IMR-90 (cell line): ENCODE measurements around the gene GSTK1. TPM values are rescaled to one million over a fixed set of nuclear protein-coding genes. Genes with fewer than 3 reads are reported as not detected.

Source experiments
- ATAC-seq: fragments of 200-7000 bp; cut with Tn5 transposase; 2 replicates; pipeline ENCODE4 v1.9.1; 2020; ENCODE audit warnings: low read depth, mild to moderate bottlenecking, moderate library complexity
- BruUV-seq: library from RNA; stranded (reverse); fragments of 400-500 nt; replicated peaks from 2 replicates; lab custom pipeline; 2021; lab: Mats Ljungman, UMichigan
- CTCF ChIA-PET: fragments of 300-600 bp; formaldehyde crosslinking; extraction: SDS; loops from one replicate; lab custom pipeline; 2021; ENCODE audit warnings: antibody characterized with exemption; lab: Yijun Ruan, JAX
- POLR2A ChIA-PET: fragments of 300-600 bp; sonication (Branson Sonifier 250); formaldehyde crosslinking; loops from one replicate; lab custom pipeline; 2022; ENCODE audit warnings: antibody characterized with exemption; ENCODE audit not compliant: unreplicated experiment; lab: Charles Lee
- DNase-seq: peaks from one replicate; pipeline ENCODE4 v3.0.0; 2013
- H2AFZ ChIP-seq: replicated peaks from 2 replicates; pipeline ENCODE3; 2013; ENCODE audit warnings: low read length, mild to moderate bottlenecking; ENCODE audit not compliant: poor library complexity
- H2AK5ac ChIP-seq: 2 replicates; pipeline ENCODE4 v1.6.1; 2013; ENCODE audit warnings: low read depth, low read length, inconsistent platforms
- H2AK9ac ChIP-seq: replicated peaks from 2 replicates; pipeline ENCODE3; 2013; ENCODE audit warnings: mild to moderate bottlenecking, low read depth, low read length, moderate library complexity; ENCODE audit not compliant: poor library complexity
- H2BK120ac ChIP-seq: 2 replicates; pipeline ENCODE4 v1.6.1; 2013; ENCODE audit warnings: low read depth, low read length, inconsistent platforms
- H2BK15ac ChIP-seq: 3 replicates; pipeline ENCODE4 v1.6.1; 2013; ENCODE audit warnings: low read depth, low read length, inconsistent platforms
- H2BK20ac ChIP-seq: 2 replicates; pipeline ENCODE4 v1.6.1; 2013; ENCODE audit warnings: low read depth, mild to moderate bottlenecking, inconsistent platforms, low read length, moderate library complexity
- H2BK5ac ChIP-seq: 2 replicates; pipeline ENCODE4 v1.6.1; 2013; ENCODE audit warnings: mild to moderate bottlenecking, low read depth, low read length, inconsistent platforms; ENCODE audit not compliant: poor library complexity, severe bottlenecking
- H3K14ac ChIP-seq: replicated peaks from 2 replicates; pipeline ENCODE4 v1.6.1; 2013; ENCODE audit warnings: low read depth, low read length, inconsistent platforms
- H3K18ac ChIP-seq: 2 replicates; pipeline ENCODE4 v1.6.1; 2013; ENCODE audit warnings: low read depth, low read length, control low read depth
- H3K23ac ChIP-seq: 2 replicates; pipeline ENCODE4 v1.6.1; 2013; ENCODE audit warnings: low read depth, low read length, inconsistent platforms
- H3K27ac ChIP-seq: 2 replicates; pipeline ENCODE4 v1.5.1; 2013; ENCODE audit warnings: mild to moderate bottlenecking, control low read depth, low read length; ENCODE audit not compliant: insufficient read depth
- H3K27me3 ChIP-seq: 2 replicates; pipeline ENCODE4 v1.6.1; 2013; ENCODE audit warnings: low read length; ENCODE audit not compliant: control insufficient read depth, insufficient read depth
- H3K36me3 ChIP-seq: 2 replicates; pipeline ENCODE4 v1.6.1; 2013; ENCODE audit warnings: low read length, mixed read lengths; ENCODE audit not compliant: control insufficient read depth, insufficient read depth
- H3K4ac ChIP-seq: 2 replicates; pipeline ENCODE4 v1.6.1; 2013; ENCODE audit warnings: low read depth, low read length, inconsistent platforms
- H3K4me1 ChIP-seq: 2 replicates; pipeline ENCODE4 v1.6.1; 2013; ENCODE audit warnings: low read length, mixed read lengths; ENCODE audit not compliant: control insufficient read depth, insufficient read depth
- H3K4me2 ChIP-seq: 2 replicates; pipeline ENCODE4 v1.6.1; 2013; ENCODE audit warnings: low read depth, mild to moderate bottlenecking, control low read depth, low read length, moderate library complexity
- H3K4me3 ChIP-seq: 2 replicates; pipeline ENCODE4 v1.5.1; 2013; ENCODE audit warnings: low read depth, mild to moderate bottlenecking, control low read depth, low read length, moderate library complexity; ENCODE audit not compliant: insufficient read depth
- H3K56ac ChIP-seq: 2 replicates; pipeline ENCODE4 v1.6.1; 2013; ENCODE audit warnings: low read length, inconsistent platforms; ENCODE audit not compliant: insufficient read depth; ENCODE audit errors: extremely low read depth
- H3K79me1 ChIP-seq, 2 experiments: 2 replicates each; pipeline ENCODE4 v1.6.1; 2013; ENCODE audit warnings: low read length in 2 of 2, inconsistent platforms in 1 of 2, low read depth in 1 of 2
- H3K9ac ChIP-seq: 2 replicates; pipeline ENCODE4 v1.6.1; 2013; ENCODE audit warnings: low read depth, low read length, control low read depth
- H3K9me1 ChIP-seq: 2 replicates; pipeline ENCODE4 v1.6.1; 2013; ENCODE audit warnings: low read length, inconsistent platforms; ENCODE audit not compliant: insufficient read depth
- H3K9me3 ChIP-seq: 2 replicates; pipeline ENCODE4 v1.6.1; 2013; ENCODE audit warnings: low read length; ENCODE audit not compliant: control insufficient read depth, insufficient read depth
- H4K20me1 ChIP-seq: 2 replicates; pipeline ENCODE4 v1.6.1; 2013; ENCODE audit warnings: low read length, inconsistent platforms; ENCODE audit not compliant: insufficient read depth
- H4K5ac ChIP-seq: 2 replicates; pipeline ENCODE4 v1.6.1; 2013; ENCODE audit warnings: mild to moderate bottlenecking, low read depth, low read length, control low read depth
- H4K8ac ChIP-seq, 2 experiments: 2 replicates each; pipeline ENCODE4 v1.6.1; 2013; ENCODE audit warnings: low read depth in 2 of 2, low read length in 2 of 2, control low read depth in 1 of 2, inconsistent platforms in 1 of 2
- H4K91ac ChIP-seq: 2 replicates; pipeline ENCODE4 v1.6.1; 2013; ENCODE audit warnings: low read depth, low read length, inconsistent platforms; ENCODE audit not compliant: insufficient read depth
- BHLHE40 ChIP-seq: fragments of 150-350 bp; IDR thresholded peaks from 2 replicates; pipeline ENCODE4 v1.6.1; 2016; ENCODE audit warnings: mild to moderate bottlenecking, low read depth, low read length
- CEBPB ChIP-seq: IDR thresholded peaks from 2 replicates; pipeline ENCODE4 v1.6.1; 2012; ENCODE audit warnings: low read depth, low read length, improper control_type of control experiment
- CHD1 ChIP-seq: IDR thresholded peaks from 2 replicates; pipeline ENCODE4 v1.6.1; 2012; ENCODE audit warnings: low read depth, low read length, improper control_type of control experiment
- FOS ChIP-seq: fragments of 150-350 bp; IDR thresholded peaks from 2 replicates; pipeline ENCODE4 v1.6.1; 2016; ENCODE audit warnings: low read depth, low read length
- MAFK ChIP-seq: IDR thresholded peaks from 2 replicates; pipeline ENCODE4 v1.6.1; 2012; ENCODE audit warnings: low read depth, low read length, improper control_type of control experiment
- MAZ ChIP-seq: IDR thresholded peaks from 2 replicates; pipeline ENCODE4 v1.6.1; 2012; ENCODE audit warnings: low read depth, mild to moderate bottlenecking, low read length, improper control_type of control experiment, moderate library complexity, borderline replicate concordance
- MXI1 ChIP-seq: IDR thresholded peaks from 2 replicates; pipeline ENCODE4 v1.6.1; 2012; ENCODE audit warnings: low read depth, mild to moderate bottlenecking, low read length, moderate library complexity, borderline replicate concordance
- NFE2L2 ChIP-seq: fragments of 150-350 bp; IDR thresholded peaks from 2 replicates; pipeline ENCODE4 v1.6.1; 2016; ENCODE audit warnings: low read depth, mild to moderate bottlenecking, low read length
- POLR2A ChIP-seq: IDR thresholded peaks from 2 replicates; pipeline ENCODE4 v1.6.1; 2012; ENCODE audit warnings: mild to moderate bottlenecking, low read depth, low read length
- RAD21 ChIP-seq: IDR thresholded peaks from 2 replicates; pipeline ENCODE4 v1.6.1; 2012; ENCODE audit warnings: low read length, improper control_type of control experiment
- RCOR1 ChIP-seq: IDR thresholded peaks from 2 replicates; pipeline ENCODE4 v1.6.1; 2012; ENCODE audit warnings: mild to moderate bottlenecking, low read length, improper control_type of control experiment; ENCODE audit not compliant: insufficient replicate concordance
- RFX5 ChIP-seq: IDR thresholded peaks from 2 replicates; pipeline ENCODE4 v1.8.0; 2012; ENCODE audit warnings: low read depth, mild to moderate bottlenecking, low read length, moderate library complexity
- SMC3 ChIP-seq: fragments of 150-350 bp; IDR thresholded peaks from 2 replicates; pipeline ENCODE4 v1.6.1; 2016; ENCODE audit warnings: low read depth, mild to moderate bottlenecking, antibody characterized with exemption, low read length, moderate library complexity
- WGBS, 2 experiments: methylation state at CpG; one replicate each; pipeline versions ENCODE4 v1.1.5 to v1.1.7; 2013; ENCODE audit warnings: missing lambda C conversion rate in 2 of 2; ENCODE audit not compliant: insufficient read length in 1 of 2; ENCODE audit errors: extremely low coverage in 2 of 2; 5-methylcytosine and 5-hydroxymethylcytosine counted together
- dilution Hi-C: fragments of 300-500 bp; cut with HindIII; formaldehyde crosslinking; loops from one replicate; pipeline ENCODE4 v1.14.3; 2018; ENCODE audit warnings: low sequenced_read_pairs; ENCODE audit not compliant: unreplicated experiment
- in situ Hi-C: fragments of 300-500 bp; cut with MboI; formaldehyde crosslinking; loops from 3 replicates; pipeline ENCODE4 v1.14.3; 2019; ENCODE audit warnings: low sequenced_read_pairs, inconsistent platforms, mixed read lengths
- intact Hi-C: fragments of 100-400 bp; cut with micrococcal nuclease; formaldehyde crosslinking; loops from 2 replicates; pipeline ENCODE4 v1.10.0; 2022
- polyA plus RNA-seq, 3 experiments: library from polyadenylated mRNA; depleted of rRNA; stranded (reverse); fragments of >200 nt; gene quantifications; 2 replicates each; pipeline ENCODE4 v1.2.3, GENCODE V29; 2012; ENCODE audit warnings: low replicate concordance in 1 of 3
- total RNA-seq: library from RNA; depleted of rRNA; stranded (reverse); fragments of >200 nt; gene quantifications from 2 replicates; pipeline ENCODE4 v1.2.3, GENCODE V29; 2012
- TF ChIP-seq, protein P1 (sequence below): fragments of 150-350 bp; IDR thresholded peaks from 2 replicates; pipeline ENCODE4 v1.6.1; 2016; ENCODE audit warnings: low read depth, mild to moderate bottlenecking, low read length, moderate library complexity, borderline replicate concordance
- TF ChIP-seq, protein P2 (sequence below): fragments of 150-350 bp; IDR thresholded peaks from 2 replicates; pipeline ENCODE4 v1.6.1; 2017; ENCODE audit warnings: mild to moderate bottlenecking, antibody characterized with exemption, low read length, low read depth
- TF ChIP-seq, protein P3 (sequence below): conservative IDR thresholded peaks from 2 replicates; pipeline ENCODE4 v1.5.1; 2012; ENCODE audit warnings: mild to moderate bottlenecking, low read depth, low read length, improper control_type of control experiment

Gene GSTK1
- total and polyA plus RNA-seq, 2 of the 4 experiments (the other 2 are of a cell fraction) = 64.9 to 111 TPM

DNA sequence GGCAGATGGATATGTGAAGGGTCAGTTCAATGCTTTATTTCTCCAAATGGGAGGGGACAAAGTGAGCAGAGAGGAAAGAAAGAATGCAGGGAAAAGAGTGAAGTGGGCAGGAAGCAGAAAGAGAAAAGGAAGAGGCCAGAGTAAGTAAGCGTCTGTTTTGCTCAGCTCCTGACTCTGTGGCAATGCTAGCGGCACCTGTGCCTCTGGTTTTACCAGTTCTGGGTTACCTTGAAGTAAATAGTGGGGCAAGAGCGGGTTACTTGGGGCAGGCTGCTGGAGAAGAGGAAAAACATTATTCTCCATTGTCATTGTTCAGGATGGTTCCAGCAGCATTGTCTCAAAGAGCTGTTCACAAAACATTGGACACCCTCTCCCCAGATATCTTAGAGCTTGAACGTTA lies 39.5 kb upstream of the GSTK1 start:
- H2BK5ac ChIP-seq = no peak overlapping the region
- H3K4me2 ChIP-seq = no peak overlapping the region
- no peak overlapping the region for H3K23ac ChIP-seq
- ChIA-PET CTCF (interaction anchor here (1.6 kb wide), 1 partner anchor 8 kb away, joined by 9 read pairs; no protein-coding TSS in a partner anchor), POLR2A (no interaction called here)
- H2AK9ac ChIP-seq = no peak overlapping the region
- H3K56ac ChIP-seq = no peak overlapping the region
- no peak overlapping the region for H4K5ac ChIP-seq
- H4K20me1 ChIP-seq = no peaks in the 10 kb centered on the region
- H3K9me3 ChIP-seq = no peaks in the 10 kb centered on the region
- no peak overlapping the region for H3K27ac ChIP-seq
- TF ChIP-seq SMC3 = no peak
- TF ChIP-seq FOS = no peak
- no peak for TF ChIP-seq RFX5
- no peak for TF ChIP-seq CHD1
- no peak for TF ChIP-seq BHLHE40
- TF ChIP-seq POLR2A = no peak
- TF ChIP-seq MXI1 = no peak
- TF ChIP-seq, protein P1, sequence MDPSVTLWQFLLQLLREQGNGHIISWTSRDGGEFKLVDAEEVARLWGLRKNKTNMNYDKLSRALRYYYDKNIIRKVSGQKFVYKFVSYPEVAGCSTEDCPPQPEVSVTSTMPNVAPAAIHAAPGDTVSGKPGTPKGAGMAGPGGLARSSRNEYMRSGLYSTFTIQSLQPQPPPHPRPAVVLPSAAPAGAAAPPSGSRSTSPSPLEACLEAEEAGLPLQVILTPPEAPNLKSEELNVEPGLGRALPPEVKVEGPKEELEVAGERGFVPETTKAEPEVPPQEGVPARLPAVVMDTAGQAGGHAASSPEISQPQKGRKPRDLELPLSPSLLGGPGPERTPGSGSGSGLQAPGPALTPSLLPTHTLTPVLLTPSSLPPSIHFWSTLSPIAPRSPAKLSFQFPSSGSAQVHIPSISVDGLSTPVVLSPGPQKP = no peak
- TF ChIP-seq, protein P2, sequence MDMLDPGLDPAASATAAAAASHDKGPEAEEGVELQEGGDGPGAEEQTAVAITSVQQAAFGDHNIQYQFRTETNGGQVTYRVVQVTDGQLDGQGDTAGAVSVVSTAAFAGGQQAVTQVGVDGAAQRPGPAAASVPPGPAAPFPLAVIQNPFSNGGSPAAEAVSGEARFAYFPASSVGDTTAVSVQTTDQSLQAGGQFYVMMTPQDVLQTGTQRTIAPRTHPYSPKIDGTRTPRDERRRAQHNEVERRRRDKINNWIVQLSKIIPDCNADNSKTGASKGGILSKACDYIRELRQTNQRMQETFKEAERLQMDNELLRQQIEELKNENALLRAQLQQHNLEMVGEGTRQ = no peak
- TF ChIP-seq MAFK = no peak
- no peak for TF ChIP-seq MAZ
- no peak for TF ChIP-seq RCOR1
- TF ChIP-seq RAD21 = no peak
- TF ChIP-seq, protein P3, sequence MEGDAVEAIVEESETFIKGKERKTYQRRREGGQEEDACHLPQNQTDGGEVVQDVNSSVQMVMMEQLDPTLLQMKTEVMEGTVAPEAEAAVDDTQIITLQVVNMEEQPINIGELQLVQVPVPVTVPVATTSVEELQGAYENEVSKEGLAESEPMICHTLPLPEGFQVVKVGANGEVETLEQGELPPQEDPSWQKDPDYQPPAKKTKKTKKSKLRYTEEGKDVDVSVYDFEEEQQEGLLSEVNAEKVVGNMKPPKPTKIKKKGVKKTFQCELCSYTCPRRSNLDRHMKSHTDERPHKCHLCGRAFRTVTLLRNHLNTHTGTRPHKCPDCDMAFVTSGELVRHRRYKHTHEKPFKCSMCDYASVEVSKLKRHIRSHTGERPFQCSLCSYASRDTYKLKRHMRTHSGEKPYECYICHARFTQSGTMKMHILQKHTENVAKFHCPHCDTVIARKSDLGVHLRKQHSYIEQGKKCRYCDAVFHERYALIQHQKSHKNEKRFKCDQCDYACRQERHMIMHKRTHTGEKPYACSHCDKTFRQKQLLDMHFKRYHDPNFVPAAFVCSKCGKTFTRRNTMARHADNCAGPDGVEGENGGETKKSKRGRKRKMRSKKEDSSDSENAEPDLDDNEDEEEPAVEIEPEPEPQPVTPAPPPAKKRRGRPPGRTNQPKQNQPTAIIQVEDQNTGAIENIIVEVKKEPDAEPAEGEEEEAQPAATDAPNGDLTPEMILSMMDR = no peak
- TF ChIP-seq NFE2L2 = no peak
- no peak for TF ChIP-seq CEBPB
- H3K79me1 ChIP-seq = no peaks in the 10 kb centered on the region
- no peak overlapping the region for H2AK5ac ChIP-seq
- WGBS, 2 experiments = no CpG with 5 or more reads among the region's 4 CpGs
- in situ Hi-C loops (loop anchor here (25.0 kb wide), 1 partner anchor 886 kb away; no protein-coding TSS in a partner anchor), intact Hi-C loops (no loop called here), dilution Hi-C loops (no loop called here)
- no peak overlapping the region for H3K4me3 ChIP-seq
- H4K8ac ChIP-seq = no peak overlapping the region
- H4K91ac ChIP-seq = no peak overlapping the region
- H3K18ac ChIP-seq = no peak overlapping the region
- no peak for DNase-seq
- no peak overlapping the region for H3K9ac ChIP-seq
- H2BK15ac ChIP-seq = no peak overlapping the region
- peaks cover 2% of the 10 kb centered on the region; the same call in 1 of the 2 replicates for H3K4me1 ChIP-seq
- no peaks in the 10 kb centered on the region for H3K9me1 ChIP-seq
- H2BK120ac ChIP-seq = no peak overlapping the region
- no peak overlapping the region for H3K14ac ChIP-seq
- H2AFZ ChIP-seq = no peak overlapping the region
- no peak overlapping the region for H3K4ac ChIP-seq
- no peaks in the 10 kb centered on the region for H3K36me3 ChIP-seq
- no peak for ATAC-seq
- H3K27me3 ChIP-seq = peaks cover 28% of the 10 kb centered on the region
- no TSS peak for BruUV-seq
- no peak overlapping the region for H2BK20ac ChIP-seq
